SK-N-SH treated with all-trans-retinoic acid at 6 μM for 48 hours (cell line): Measurements from ENCODE around the gene SNX30.

Experiments
- BACH2 ChIP-seq: fragments of 250-450 bp; sonication (Bioruptor Pico); IDR thresholded peaks from 2 replicates; pipeline ENCODE4 v1.9.0; 2021; ENCODE audit warnings: mild to moderate bottlenecking, borderline replicate concordance
- ESRRG ChIP-seq: fragments of 250-450 bp; sonication (Bioruptor Pico); IDR thresholded peaks from 2 replicates; pipeline ENCODE4 v1.6.1; 2021; ENCODE audit warnings: mild to moderate bottlenecking
- ISL1 ChIP-seq: fragments of 250-450 bp; sonication (Bioruptor Pico); IDR thresholded peaks from 2 replicates; pipeline ENCODE4 v2.1.2; 2022; ENCODE audit warnings: mild to moderate bottlenecking, moderate library complexity
- PATZ1 ChIP-seq: fragments of 250-450 bp; sonication (Bioruptor Pico); IDR thresholded peaks from 2 replicates; pipeline ENCODE4 v1.8.0; 2020; ENCODE audit warnings: mild to moderate bottlenecking, moderate library complexity, borderline replicate concordance
- TOX ChIP-seq: fragments of 250-450 bp; sonication (Bioruptor Pico); IDR thresholded peaks from 2 replicates; pipeline ENCODE4 v1.8.0; 2021; ENCODE audit warnings: mild to moderate bottlenecking, moderate library complexity, borderline replicate concordance
- TSHZ2 ChIP-seq: fragments of 250-450 bp; sonication (Bioruptor Pico); IDR thresholded peaks from 2 replicates; pipeline ENCODE4 v1.5.0; 2020; ENCODE audit warnings: mild to moderate bottlenecking, moderate library complexity
- ZFP3 ChIP-seq: fragments of 250-450 bp; sonication (Bioruptor Pico); IDR thresholded peaks from 2 replicates; pipeline ENCODE4 v1.5.0; 2020; ENCODE audit warnings: mild to moderate bottlenecking, moderate library complexity
- ZNF565 ChIP-seq: fragments of 450-650 bp; formaldehyde crosslinking; conservative IDR thresholded peaks from 2 replicates; pipeline ENCODE4 v1.5.0; 2020; ENCODE audit warnings: low read depth, mild to moderate bottlenecking, moderate library complexity
- TF ChIP-seq, protein P1 (sequence below): fragments of 250-450 bp; sonication (Bioruptor Pico); IDR thresholded peaks from 2 replicates; pipeline ENCODE4 v1.8.0; 2021; ENCODE audit warnings: low read depth, mild to moderate bottlenecking, moderate library complexity, borderline replicate concordance
- TF ChIP-seq, protein P2 (sequence below): fragments of 250-450 bp; sonication (Bioruptor Pico); IDR thresholded peaks from 2 replicates; pipeline ENCODE4 v1.5.1; 2021; ENCODE audit warnings: mild to moderate bottlenecking, moderate library complexity

DNA sequence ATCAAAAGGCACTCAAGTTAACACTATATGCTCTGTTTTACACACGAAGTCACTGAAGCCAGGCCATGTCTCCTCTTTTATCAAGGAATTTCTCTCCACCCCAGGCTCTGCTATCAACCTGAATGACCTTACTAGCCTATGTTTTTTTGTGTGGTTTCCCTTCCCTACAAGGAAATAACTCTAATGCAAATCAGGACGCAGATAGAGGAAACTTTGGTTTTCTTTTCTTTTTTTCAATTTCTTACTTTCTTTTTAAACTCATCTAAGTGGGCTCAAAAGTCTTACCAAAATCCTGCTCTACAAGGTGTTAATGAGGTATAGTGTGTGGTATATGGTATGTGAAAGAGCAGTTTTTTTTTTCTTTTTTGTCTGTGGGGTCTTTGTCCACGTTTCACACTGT, 145.6 kb downstream of the SNX30 start:
- no peak for TF ChIP-seq BACH2 (CRISPR knock-in tag)
- no peak for TF ChIP-seq ZNF565 (CRISPR knock-in tag)
- TF ChIP-seq, protein P1, sequence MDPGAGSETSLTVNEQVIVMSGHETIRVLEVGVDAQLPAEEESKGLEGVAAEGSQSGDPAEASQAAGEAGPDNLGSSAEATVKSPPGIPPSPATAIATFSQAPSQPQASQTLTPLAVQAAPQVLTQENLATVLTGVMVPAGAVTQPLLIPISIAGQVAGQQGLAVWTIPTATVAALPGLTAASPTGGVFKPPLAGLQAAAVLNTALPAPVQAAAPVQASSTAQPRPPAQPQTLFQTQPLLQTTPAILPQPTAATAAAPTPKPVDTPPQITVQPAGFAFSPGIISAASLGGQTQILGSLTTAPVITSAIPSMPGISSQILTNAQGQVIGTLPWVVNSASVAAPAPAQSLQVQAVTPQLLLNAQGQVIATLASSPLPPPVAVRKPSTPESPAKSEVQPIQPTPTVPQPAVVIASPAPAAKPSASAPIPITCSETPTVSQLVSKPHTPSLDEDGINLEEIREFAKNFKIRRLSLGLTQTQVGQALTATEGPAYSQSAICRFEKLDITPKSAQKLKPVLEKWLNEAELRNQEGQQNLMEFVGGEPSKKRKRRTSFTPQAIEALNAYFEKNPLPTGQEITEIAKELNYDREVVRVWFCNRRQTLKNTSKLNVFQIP: no peak
- TF ChIP-seq ZFP3 (CRISPR knock-in tag): no peak
- TF ChIP-seq TSHZ2 (CRISPR knock-in tag): no peak
- no peak for TF ChIP-seq ESRRG
- TF ChIP-seq, protein P2, sequence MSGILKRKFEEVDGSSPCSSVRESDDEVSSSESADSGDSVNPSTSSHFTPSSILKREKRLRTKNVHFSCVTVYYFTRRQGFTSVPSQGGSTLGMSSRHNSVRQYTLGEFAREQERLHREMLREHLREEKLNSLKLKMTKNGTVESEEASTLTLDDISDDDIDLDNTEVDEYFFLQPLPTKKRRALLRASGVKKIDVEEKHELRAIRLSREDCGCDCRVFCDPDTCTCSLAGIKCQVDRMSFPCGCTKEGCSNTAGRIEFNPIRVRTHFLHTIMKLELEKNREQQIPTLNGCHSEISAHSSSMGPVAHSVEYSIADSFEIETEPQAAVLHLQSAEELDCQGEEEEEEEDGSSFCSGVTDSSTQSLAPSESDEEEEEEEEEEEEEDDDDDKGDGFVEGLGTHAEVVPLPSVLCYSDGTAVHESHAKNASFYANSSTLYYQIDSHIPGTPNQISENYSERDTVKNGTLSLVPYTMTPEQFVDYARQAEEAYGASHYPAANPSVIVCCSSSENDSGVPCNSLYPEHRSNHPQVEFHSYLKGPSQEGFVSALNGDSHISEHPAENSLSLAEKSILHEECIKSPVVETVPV: no peak
- TF ChIP-seq TOX: no peak
- no peak for TF ChIP-seq ISL1 (CRISPR knock-in tag)
- TF ChIP-seq PATZ1 (CRISPR knock-in tag): no peak
